ENCODE results near the gene PRRC2C. TPM values are rescaled to one million over a fixed set of nuclear protein-coding genes. Genes with fewer than 3 reads are reported as not detected.

The PRRC2C gene
- total RNA-seq, 1 experiment from 2014 or later = 199 TPM

DNA sequence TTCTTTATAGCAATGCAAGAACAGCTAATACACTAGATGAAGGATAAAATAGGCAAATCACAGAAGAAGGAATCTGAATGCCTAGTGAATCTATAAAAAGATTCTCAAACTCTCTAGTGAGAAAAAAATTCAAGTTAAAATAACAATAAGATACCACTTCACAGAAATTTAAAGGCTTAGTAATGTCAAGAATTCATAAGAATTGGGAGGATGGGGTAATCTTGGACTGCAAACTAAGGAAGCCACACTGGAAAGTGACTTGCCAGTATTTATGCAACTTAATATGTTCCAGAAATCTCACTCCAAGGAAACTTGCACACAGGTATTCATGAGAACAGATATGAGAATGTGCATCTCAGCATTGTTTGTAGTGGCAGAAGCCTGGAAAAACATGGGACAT is 38.9 kb upstream of the PRRC2C start:
- H3K9me2 ChIP-seq (replicated peaks; ENCODE audit: low read length) = no peaks in the 10 kb centered on the region
- no peak overlapping the region for H3K4me2 ChIP-seq (ENCODE audit: low read length)
- no peak overlapping the region for H3K27ac ChIP-seq (ENCODE audit: low read length)
- intact Hi-C loops (cut with micrococcal nuclease) = no loop called here
- ATAC-seq (no peak), DNase-seq (no peak)
- H3K9me3 ChIP-seq (ENCODE audit: low read length) = no peaks in the 10 kb centered on the region
- TF ChIP-seq EZH2phosphoT487 (IDR thresholded peaks at IDR 0.05; ENCODE audit: borderline replicate concordance, low read length) (no peak), EZH2 (IDR thresholded peaks at IDR 0.05; ENCODE audit: low read length, unreplicated experiment) (no peak)
- TF ChIP-seq, protein P1, sequence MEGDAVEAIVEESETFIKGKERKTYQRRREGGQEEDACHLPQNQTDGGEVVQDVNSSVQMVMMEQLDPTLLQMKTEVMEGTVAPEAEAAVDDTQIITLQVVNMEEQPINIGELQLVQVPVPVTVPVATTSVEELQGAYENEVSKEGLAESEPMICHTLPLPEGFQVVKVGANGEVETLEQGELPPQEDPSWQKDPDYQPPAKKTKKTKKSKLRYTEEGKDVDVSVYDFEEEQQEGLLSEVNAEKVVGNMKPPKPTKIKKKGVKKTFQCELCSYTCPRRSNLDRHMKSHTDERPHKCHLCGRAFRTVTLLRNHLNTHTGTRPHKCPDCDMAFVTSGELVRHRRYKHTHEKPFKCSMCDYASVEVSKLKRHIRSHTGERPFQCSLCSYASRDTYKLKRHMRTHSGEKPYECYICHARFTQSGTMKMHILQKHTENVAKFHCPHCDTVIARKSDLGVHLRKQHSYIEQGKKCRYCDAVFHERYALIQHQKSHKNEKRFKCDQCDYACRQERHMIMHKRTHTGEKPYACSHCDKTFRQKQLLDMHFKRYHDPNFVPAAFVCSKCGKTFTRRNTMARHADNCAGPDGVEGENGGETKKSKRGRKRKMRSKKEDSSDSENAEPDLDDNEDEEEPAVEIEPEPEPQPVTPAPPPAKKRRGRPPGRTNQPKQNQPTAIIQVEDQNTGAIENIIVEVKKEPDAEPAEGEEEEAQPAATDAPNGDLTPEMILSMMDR (conservative IDR thresholded peaks at IDR 0.05; ENCODE audit: low read depth, low read length) = no peak
- peaks cover 5% of the 10 kb centered on the region for H3K4me1 ChIP-seq (ENCODE audit: insufficient read depth, low read length)
- CTCF ChIA-PET = no interaction called here
- H3K9ac ChIP-seq (ENCODE audit: low read length) = no peak overlapping the region
- H3K36me3 ChIP-seq (ENCODE audit: low read depth, low read length) = no peaks in the 10 kb centered on the region
- no peaks in the 10 kb centered on the region for H4K20me1 ChIP-seq (ENCODE audit: low read length)
- no peak overlapping the region for H3K4me3 ChIP-seq (ENCODE audit: low read length)
- no peak overlapping the region for H2AFZ ChIP-seq (ENCODE audit: low read length)
- POLR2A ChIA-PET (ENCODE audit: unreplicated experiment) = no interaction called here
- H3F3A ChIP-seq (ENCODE audit: low read length, unreplicated experiment) = no peaks in the 10 kb centered on the region
- no peaks in the 10 kb centered on the region for H3K79me2 ChIP-seq (ENCODE audit: low read length)
- no peaks in the 10 kb centered on the region for H3K27me3 ChIP-seq (ENCODE audit: low read length)
- BruUV-seq (replicated peaks) = no TSS peak

DNA sequence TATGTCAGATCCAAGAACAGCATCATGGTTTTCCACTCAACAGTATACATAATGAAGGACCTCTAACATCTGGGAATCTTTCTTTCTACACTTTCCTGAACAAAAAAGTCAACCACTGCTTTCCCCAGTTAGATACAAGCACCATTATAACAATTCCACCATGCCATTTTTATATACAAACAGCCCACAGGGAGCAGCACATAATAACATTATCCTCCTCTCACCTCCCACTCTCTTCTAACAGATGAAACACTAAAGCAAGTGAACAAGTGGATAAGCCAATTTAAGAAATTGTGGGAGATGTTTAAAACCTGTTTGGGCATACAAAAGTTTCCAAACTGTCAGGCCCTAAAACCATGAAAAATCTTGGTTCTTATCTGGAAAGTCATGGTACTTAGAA is 29.4 kb upstream of the PRRC2C start:
- Histone ChIP-seq H2AFZ (ENCODE audit: low read length) (no peak overlapping the region), H3K27me3 (ENCODE audit: low read length) (no peaks in the 10 kb centered on the region), H3K9ac (ENCODE audit: low read length) (no peak overlapping the region), H3K27ac (ENCODE audit: low read length) (no peak overlapping the region), H3K4me2 (ENCODE audit: low read length) (no peak overlapping the region), H3K36me3 (ENCODE audit: low read depth, low read length) (no peaks in the 10 kb centered on the region), H3K9me3 (ENCODE audit: low read length) (no peaks in the 10 kb centered on the region), H3K79me2 (ENCODE audit: low read length) (no peaks in the 10 kb centered on the region), H3K9me2 (replicated peaks; ENCODE audit: low read length) (no peaks in the 10 kb centered on the region), H3K4me3 (ENCODE audit: low read length) (no peak overlapping the region), H4K20me1 (ENCODE audit: low read length) (no peaks in the 10 kb centered on the region), H3F3A (ENCODE audit: low read length, unreplicated experiment) (no peaks in the 10 kb centered on the region), H3K4me1 (ENCODE audit: insufficient read depth, low read length) (peaks cover 14% of the 10 kb centered on the region)
- ATAC-seq (no peak), DNase-seq (no peak)
- TF ChIP-seq EZH2phosphoT487 (IDR thresholded peaks at IDR 0.05; ENCODE audit: borderline replicate concordance, low read length) (no peak), EZH2 (IDR thresholded peaks at IDR 0.05; ENCODE audit: low read length, unreplicated experiment) (no peak)
- TF ChIP-seq, protein P1 (conservative IDR thresholded peaks at IDR 0.05; ENCODE audit: low read depth, low read length) = 0 out of 2 replicates have a peak, but pooled peaks have one; percentile 13
- POLR2A ChIA-PET (ENCODE audit: unreplicated experiment) = no interaction called here
- BruUV-seq (replicated peaks) = no TSS peak
- CTCF ChIA-PET = no interaction called here
- intact Hi-C loops (cut with micrococcal nuclease) = loop anchor here (2.0 kb wide), 2 partner anchors 21 to 29 kb away; partner anchors contain the start of gene PRRC2C

DNA sequence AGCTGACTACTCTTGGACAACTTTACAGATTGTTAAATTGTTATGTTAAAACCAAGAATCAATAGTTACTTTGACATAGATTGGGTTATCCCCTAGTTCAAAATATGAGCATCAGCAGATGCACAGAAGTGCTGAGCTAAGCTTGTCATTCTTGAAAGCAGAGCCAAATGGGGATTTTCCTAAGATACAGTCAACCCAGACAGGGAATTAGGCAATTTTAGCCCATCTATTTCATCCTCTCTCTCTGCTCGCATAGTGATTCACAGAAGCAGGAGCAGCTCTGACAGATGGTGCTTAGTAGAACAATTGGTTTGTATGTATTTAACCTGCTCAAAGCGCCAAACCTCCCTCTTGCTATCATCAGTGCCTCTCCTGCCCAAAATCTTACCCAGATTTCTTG is 27.9 kb upstream of the PRRC2C start:
- BruUV-seq (replicated peaks) = no TSS peak

More for the DNA sequence above, 27.9 kb upstream of the PRRC2C start:
- Histone ChIP-seq H3K27me3 (ENCODE audit: low read length) (no peaks in the 10 kb centered on the region), H2AFZ (ENCODE audit: low read length) (no peak overlapping the region), H3K9ac (ENCODE audit: low read length) (no peak overlapping the region), H4K20me1 (ENCODE audit: low read length) (no peaks in the 10 kb centered on the region), H3K4me2 (ENCODE audit: low read length) (0 out of 2 replicates have a peak overlapping the region, but pooled peaks have one; percentile 0), H3K4me3 (ENCODE audit: low read length) (no peak overlapping the region), H3K9me3 (ENCODE audit: low read length) (no peaks in the 10 kb centered on the region), H3K9me2 (replicated peaks; ENCODE audit: low read length) (no peaks in the 10 kb centered on the region), H3K79me2 (ENCODE audit: low read length) (no peaks in the 10 kb centered on the region), H3K4me1 (ENCODE audit: insufficient read depth, low read length) (peaks cover 14% of the 10 kb centered on the region), H3F3A (ENCODE audit: low read length, unreplicated experiment) (no peaks in the 10 kb centered on the region), H3K36me3 (ENCODE audit: low read depth, low read length) (no peaks in the 10 kb centered on the region), H3K27ac (ENCODE audit: low read length) (no peak overlapping the region)
- POLR2A ChIA-PET (ENCODE audit: unreplicated experiment) = interaction anchor here (0.7 kb wide), 1 partner anchor 28 kb away, joined by 3 read pairs; no protein-coding TSS in a partner anchor
- ATAC-seq = peak; percentile 59
- TF ChIP-seq EZH2phosphoT487 (IDR thresholded peaks at IDR 0.05; ENCODE audit: borderline replicate concordance, low read length) (no peak), EZH2 (IDR thresholded peaks at IDR 0.05; ENCODE audit: low read length, unreplicated experiment) (no peak)
- TF ChIP-seq, protein P1 (conservative IDR thresholded peaks at IDR 0.05; ENCODE audit: low read depth, low read length) = no peak
- CTCF ChIA-PET = interaction anchor here (0.6 kb wide), 1 partner anchor 45 kb away, joined by 3 read pairs; no protein-coding TSS in a partner anchor
- intact Hi-C loops (cut with micrococcal nuclease) = loop anchor here (1.0 to 2.0 kb wide), 3 partner anchors 16 to 27 kb away; partner anchors contain the start of gene PRRC2C
- peak; percentile 26 for DNase-seq

Data from PC-3 (cell line).